Smooth muscle cell (in vitro differentiated cells): ENCODE data around the gene PHF2. TPM values are rescaled to one million over a fixed set of nuclear protein-coding genes. Genes with fewer than 3 reads are reported as not detected.

Experiments used
- DNase-seq: peaks from one replicate; lab custom pipeline; 2025; ENCODE audit not compliant: unreplicated experiment; lab: John Stamatoyannopoulos, UW
- H2AFZ ChIP-seq: fragments of 200-600 bp; sonication (generic); 2 replicates; pipeline ENCODE4 v1.6.0; 2016; ENCODE audit warnings: antibody characterized with exemption, low read depth, mild to moderate bottlenecking
- H3F3A ChIP-seq: fragments of 200-600 bp; sonication (generic); 2 replicates; pipeline ENCODE4 v1.6.0; 2017; ENCODE audit warnings: antibody characterized with exemption, low read depth
- H3K27ac ChIP-seq: fragments of 200-600 bp; sonication (generic); 2 replicates; pipeline ENCODE4 v1.5.1; 2016; ENCODE audit warnings: low read depth, mild to moderate bottlenecking
- H3K27me3 ChIP-seq: fragments of 200-600 bp; sonication (generic); 2 replicates; pipeline ENCODE4 v1.6.1; 2016; ENCODE audit warnings: low read depth, mild to moderate bottlenecking
- H3K36me3 ChIP-seq: fragments of 200-600 bp; sonication (generic); 2 replicates; pipeline ENCODE4 v1.5.1; 2016; ENCODE audit warnings: low read depth
- H3K4me1 ChIP-seq: fragments of 200-600 bp; sonication (generic); 2 replicates; pipeline ENCODE4 v1.5.1; 2016; ENCODE audit warnings: low read depth
- H3K4me2 ChIP-seq: fragments of 200-600 bp; sonication (generic); 2 replicates; pipeline ENCODE4 v1.6.0; 2016; ENCODE audit warnings: mild to moderate bottlenecking
- H3K4me3 ChIP-seq: fragments of 200-600 bp; sonication (generic); 2 replicates; pipeline ENCODE4 v1.5.1; 2016; ENCODE audit warnings: mild to moderate bottlenecking
- H3K79me2 ChIP-seq: fragments of 200-600 bp; sonication (generic); 2 replicates; pipeline ENCODE4 v1.6.0; 2016; ENCODE audit warnings: low read depth, mild to moderate bottlenecking
- H3K9ac ChIP-seq: fragments of 200-600 bp; sonication (generic); 2 replicates; pipeline ENCODE4 v1.6.0; 2016; ENCODE audit warnings: low read depth
- H3K9me3 ChIP-seq: fragments of 200-600 bp; sonication (generic); replicated peaks from 2 replicates; pipeline ENCODE4 v1.5.1; 2016; ENCODE audit warnings: low read depth
- H4K20me1 ChIP-seq: fragments of 200-600 bp; sonication (generic); 2 replicates; pipeline ENCODE4 v1.6.0; 2016; ENCODE audit warnings: low read depth
- CTCF ChIP-seq: fragments of 200-600 bp; sonication (generic); IDR thresholded peaks from 2 replicates; pipeline ENCODE4 v1.5.1; 2017; ENCODE audit warnings: borderline replicate concordance, mild to moderate bottlenecking, antibody characterized with exemption; ENCODE audit not compliant: insufficient read depth, poor library complexity, severe bottlenecking
- WGBS: methylation state at CpG from one replicate; pipeline ENCODE4 v1.1.7; 2016; ENCODE audit warnings: low lambda C conversion rate; 5-methylcytosine and 5-hydroxymethylcytosine counted together
- polyA plus RNA-seq: library from polyadenylated mRNA; unstranded; fragments of >200 nt; fragmentation: Nextera tagmentation; extraction: Ambion mirVana; gene quantifications from 2 replicates; pipeline ENCODE4 v1.2.1, GENCODE V29; 2016
- total RNA-seq: library from RNA; depleted of rRNA; stranded (reverse); fragments of >200 nt; gene quantifications from 2 replicates; pipeline ENCODE4 v1.2.3, GENCODE V29; 2014

The PHF2 gene
- total and polyA plus RNA-seq, 2 experiments from 2014 or later = 11.1 to 18.3 TPM

- H3K4me3 ChIP-seq = no peak overlapping the region
- no peak overlapping the region for H3K4me2 ChIP-seq
- no peaks in the 10 kb centered on the region for H3F3A ChIP-seq
- H3K36me3 ChIP-seq = no peaks in the 10 kb centered on the region
- H3K27ac ChIP-seq = no peak overlapping the region
- DNase-seq = no peak
- H4K20me1 ChIP-seq = no peaks in the 10 kb centered on the region
- WGBS = 90% methylated on average over 20 of the region's 20 CpGs
- TF ChIP-seq CTCF = no peak
- H3K27me3 ChIP-seq = no peaks in the 10 kb centered on the region
- no peaks in the 10 kb centered on the region for H3K4me1 ChIP-seq
- H3K9me3 ChIP-seq = no peaks in the 10 kb centered on the region
- H3K9ac ChIP-seq = no peak overlapping the region
- H2AFZ ChIP-seq = no peak overlapping the region
- no peaks in the 10 kb centered on the region for H3K79me2 ChIP-seq
These were observed 107.9 kb downstream of the PHF2 start for GRCh38 chr9:93684161-93684765.

GRCh38 chr9:93684806-93685543 lies 108.6 kb downstream of the PHF2 start:
- no peaks in the 10 kb centered on the region for H4K20me1 ChIP-seq
- H3K9ac ChIP-seq = no peak overlapping the region
- H3K4me2 ChIP-seq = no peak overlapping the region
- no peak overlapping the region for H3K4me3 ChIP-seq
- no peaks in the 10 kb centered on the region for H3K4me1 ChIP-seq
- TF ChIP-seq CTCF = no peak
- H3K27me3 ChIP-seq = no peaks in the 10 kb centered on the region
- H3K36me3 ChIP-seq = no peaks in the 10 kb centered on the region
- whole genome bisulfite sequencing = 79% methylated on average over 11 of the region's 11 CpGs
- no peaks in the 10 kb centered on the region for H3K79me2 ChIP-seq
- no peaks in the 10 kb centered on the region for H3K9me3 ChIP-seq
- no peak overlapping the region for H2AFZ ChIP-seq
- H3K27ac ChIP-seq = no peak overlapping the region
- no peak for DNase-seq
- H3F3A ChIP-seq = no peaks in the 10 kb centered on the region

GRCh38 chr9:93686127-93686879 lies 109.9 kb downstream of the PHF2 start:
- H3K27me3 ChIP-seq = no peaks in the 10 kb centered on the region
- WGBS = 92% methylated on average over 7 of the region's 9 CpGs
- H3F3A ChIP-seq = no peaks in the 10 kb centered on the region
- H3K36me3 ChIP-seq = no peaks in the 10 kb centered on the region
- TF ChIP-seq CTCF = no peak
- H3K4me2 ChIP-seq = no peak overlapping the region
- no peak overlapping the region for H2AFZ ChIP-seq
- H3K4me1 ChIP-seq = no peaks in the 10 kb centered on the region
- H3K9me3 ChIP-seq = peaks cover 7% of the 10 kb centered on the region
- no peak overlapping the region for H3K27ac ChIP-seq
- H3K4me3 ChIP-seq = no peak overlapping the region
- no peak for DNase-seq
- H3K9ac ChIP-seq = no peak overlapping the region
- H3K79me2 ChIP-seq = no peaks in the 10 kb centered on the region
- H4K20me1 ChIP-seq = no peaks in the 10 kb centered on the region
